Measurements from ENCODE around the gene BCL2A1.
"Not testable (repeated sequence)": the region's sequence is repeated elsewhere in the genome, so short reads cannot be mapped to it uniquely, and the experiment has no call there.

Gene BCL2A1

DNA sequence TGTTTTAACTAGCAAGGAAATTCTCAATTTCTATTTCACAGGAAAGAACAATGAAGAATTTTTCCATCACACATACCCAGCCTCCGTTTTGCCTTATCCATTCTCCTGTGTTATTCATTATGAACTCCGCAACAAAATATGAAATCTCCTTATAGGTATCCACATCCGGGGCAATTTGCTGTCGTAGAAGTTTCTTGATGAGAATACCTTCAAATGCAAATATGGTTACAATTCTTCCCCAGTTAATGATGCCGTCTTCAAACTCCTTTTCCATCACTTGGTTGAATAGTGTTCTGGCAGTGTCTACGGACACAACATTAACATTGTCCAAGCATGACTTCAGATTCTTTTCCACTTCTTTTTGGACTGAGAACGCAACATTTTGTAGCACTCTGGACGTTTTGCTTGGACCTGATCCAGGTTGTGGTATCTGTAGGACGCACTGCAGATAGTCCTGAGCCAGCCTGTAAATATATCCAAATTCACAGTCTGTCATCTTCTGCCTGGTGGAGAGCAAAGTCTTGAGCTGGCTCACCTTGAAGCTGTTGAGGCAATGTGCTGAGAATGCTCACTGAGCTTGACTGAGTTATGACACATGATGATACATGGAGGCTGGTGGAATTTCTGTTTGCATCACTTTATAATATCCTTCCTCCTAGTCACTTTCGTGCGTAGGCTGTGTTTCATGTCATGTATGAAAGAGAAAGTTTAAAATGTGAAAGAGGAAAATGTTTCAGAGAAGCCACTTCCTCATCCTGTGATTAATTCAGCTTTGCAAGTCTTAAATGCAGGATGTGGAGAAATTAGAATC, at the start of gene BCL2A1:
TSS of gene BCL2A1 (minus strand) at position 573 of the 811 bp plus-strand sequence. CDS start at position 496, 77 bp downstream.
- no peak within 1 kb of the TSS for H3K27ac Mint-ChIP-seq
- H3K27me3 Mint-ChIP-seq (ENCODE audit: low read depth, poor library complexity): peaks cover 11% of the 10 kb centered on the region
- H3K9me3 Mint-ChIP-seq: peaks cover 4% of the 10 kb centered on the region

DNA sequence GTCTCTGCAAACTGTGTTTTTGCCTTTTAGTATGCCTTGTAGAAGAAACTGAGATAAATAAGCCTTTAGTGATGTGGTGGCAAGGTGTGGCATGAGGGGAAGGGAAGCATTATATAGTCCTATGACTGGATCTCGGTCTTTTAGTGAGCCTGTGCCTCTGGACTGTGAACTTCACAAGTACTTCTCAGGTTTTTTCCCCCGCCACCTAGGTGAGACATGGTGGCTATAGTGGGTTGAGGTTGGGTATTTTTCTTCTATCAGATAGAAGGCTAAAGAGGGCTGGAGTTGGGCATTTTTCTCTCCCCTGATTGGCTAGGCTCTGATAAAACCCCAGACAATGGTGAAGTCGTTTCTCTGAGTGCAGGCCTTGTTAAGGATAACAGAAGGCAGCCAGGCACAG, 49.7 kb upstream of the BCL2A1 start:
- Mint-ChIP-seq H3K27me3 (ENCODE audit: low read depth, poor library complexity) (peaks cover 6% of the 10 kb centered on the region), H3K4me3 (no peak overlapping the region), H3K9me3 (peaks cover 19% of the 10 kb centered on the region), H3K4me1 (no peaks in the 10 kb centered on the region), H3K36me3 (ENCODE audit: low read depth) (no peaks in the 10 kb centered on the region), H3K27ac (no peak overlapping the region)
- no peak for DNase-seq
- TF ChIP-seq, protein P1, sequence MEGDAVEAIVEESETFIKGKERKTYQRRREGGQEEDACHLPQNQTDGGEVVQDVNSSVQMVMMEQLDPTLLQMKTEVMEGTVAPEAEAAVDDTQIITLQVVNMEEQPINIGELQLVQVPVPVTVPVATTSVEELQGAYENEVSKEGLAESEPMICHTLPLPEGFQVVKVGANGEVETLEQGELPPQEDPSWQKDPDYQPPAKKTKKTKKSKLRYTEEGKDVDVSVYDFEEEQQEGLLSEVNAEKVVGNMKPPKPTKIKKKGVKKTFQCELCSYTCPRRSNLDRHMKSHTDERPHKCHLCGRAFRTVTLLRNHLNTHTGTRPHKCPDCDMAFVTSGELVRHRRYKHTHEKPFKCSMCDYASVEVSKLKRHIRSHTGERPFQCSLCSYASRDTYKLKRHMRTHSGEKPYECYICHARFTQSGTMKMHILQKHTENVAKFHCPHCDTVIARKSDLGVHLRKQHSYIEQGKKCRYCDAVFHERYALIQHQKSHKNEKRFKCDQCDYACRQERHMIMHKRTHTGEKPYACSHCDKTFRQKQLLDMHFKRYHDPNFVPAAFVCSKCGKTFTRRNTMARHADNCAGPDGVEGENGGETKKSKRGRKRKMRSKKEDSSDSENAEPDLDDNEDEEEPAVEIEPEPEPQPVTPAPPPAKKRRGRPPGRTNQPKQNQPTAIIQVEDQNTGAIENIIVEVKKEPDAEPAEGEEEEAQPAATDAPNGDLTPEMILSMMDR (IDR thresholded peaks at IDR 0.05): no peak

More for the DNA sequence above, at the start of gene BCL2A1:
- TF ChIP-seq, protein P1 (IDR thresholded peaks at IDR 0.05): no peak
- DNase-seq: no peak
- no peaks in the 10 kb centered on the region for H3K36me3 Mint-ChIP-seq (ENCODE audit: low read depth)
- H3K4me1 Mint-ChIP-seq: no peaks in the 10 kb centered on the region
- no peak within 1 kb of the TSS for H3K4me3 Mint-ChIP-seq

DNA sequence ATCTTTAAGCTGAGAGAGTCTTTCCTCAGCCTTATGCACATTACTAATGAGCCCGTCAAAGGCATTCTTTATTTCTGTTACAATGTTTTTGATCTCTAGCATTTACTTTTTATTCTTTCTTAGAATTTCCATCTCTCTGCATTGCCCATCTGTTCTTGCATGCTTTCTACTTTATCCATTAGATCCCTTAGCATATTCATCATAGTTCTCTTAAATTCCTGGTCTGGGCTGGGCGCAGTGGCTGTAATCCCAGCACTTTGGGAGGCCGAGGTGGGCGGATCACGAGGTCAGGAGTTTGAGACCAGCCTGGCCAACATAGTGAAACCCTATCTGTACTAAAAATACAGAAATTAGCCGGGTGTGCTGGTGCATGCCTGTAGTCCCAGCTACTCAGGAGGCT, 49.2 kb upstream of the BCL2A1 start:
- H3K36me3 Mint-ChIP-seq (ENCODE audit: low read depth); H3K4me1 Mint-ChIP-seq; H3K27me3 Mint-ChIP-seq (ENCODE audit: low read depth, poor library complexity); H3K27ac Mint-ChIP-seq; DNase-seq; H3K4me3 Mint-ChIP-seq: not testable (repeated sequence)
- peaks cover 25% of the 10 kb centered on the region for H3K9me3 Mint-ChIP-seq

DNA sequence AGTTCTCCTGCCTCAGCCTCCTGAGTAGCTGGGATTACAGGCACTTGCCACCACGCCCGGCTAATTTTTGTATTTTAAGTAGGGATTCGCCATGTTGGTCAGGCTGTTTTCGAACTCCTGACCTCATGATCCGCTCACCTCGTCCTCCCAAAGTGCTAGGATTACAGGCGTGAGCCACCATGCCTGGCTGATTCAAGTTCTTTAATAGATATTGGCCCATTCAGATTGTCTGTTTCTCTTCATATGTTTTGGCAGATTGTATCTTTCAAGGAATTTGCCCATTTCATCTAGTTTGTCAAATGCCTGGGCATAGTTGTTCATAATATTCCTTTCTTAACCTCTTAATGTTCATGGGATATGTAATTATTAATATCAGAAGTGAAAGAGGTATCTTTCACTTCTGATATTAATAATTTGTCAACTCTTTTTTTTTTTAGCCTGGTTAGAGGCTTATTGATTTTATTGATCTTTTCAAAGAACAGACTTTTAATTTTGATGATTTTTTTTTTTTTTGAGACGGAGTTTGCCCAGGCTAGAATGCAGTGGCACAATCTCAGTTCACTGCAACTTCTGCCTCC, 48.3 kb upstream of the BCL2A1 start:
- Mint-ChIP-seq H3K4me1 (no peaks in the 10 kb centered on the region), H3K9me3 (peaks cover 34% of the 10 kb centered on the region), H3K27me3 (ENCODE audit: low read depth, poor library complexity) (peaks cover 6% of the 10 kb centered on the region), H3K36me3 (ENCODE audit: low read depth) (no peaks in the 10 kb centered on the region), H3K27ac (no peak overlapping the region), H3K4me3 (no peak overlapping the region)
- no peak for DNase-seq
- TF ChIP-seq, protein P1 (IDR thresholded peaks at IDR 0.05): no peak

DNA sequence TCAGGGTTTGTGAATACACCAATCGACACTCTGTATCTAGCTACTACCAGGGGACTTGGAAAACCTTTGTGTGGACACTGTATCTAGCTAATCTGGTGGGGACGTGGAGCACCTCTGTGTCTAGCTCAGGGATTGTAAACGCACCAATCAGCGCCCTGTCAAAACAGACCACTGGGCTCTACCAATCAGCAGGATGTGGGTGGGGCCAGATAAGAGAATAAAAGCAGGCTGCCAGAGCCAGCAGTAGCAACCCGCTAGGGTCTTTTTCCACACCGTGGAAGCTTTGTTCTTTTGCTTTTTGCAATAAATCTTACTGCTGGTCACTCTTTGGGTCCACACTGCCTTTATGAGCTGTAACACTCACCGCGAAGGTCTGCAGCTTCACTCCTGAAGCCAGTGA, 46.1 kb upstream of the BCL2A1 start:
- DNase-seq; H3K36me3 Mint-ChIP-seq (ENCODE audit: low read depth); H3K27ac Mint-ChIP-seq; H3K4me3 Mint-ChIP-seq; H3K27me3 Mint-ChIP-seq (ENCODE audit: low read depth, poor library complexity); H3K4me1 Mint-ChIP-seq: not testable (repeated sequence)
- H3K9me3 Mint-ChIP-seq: peaks cover 35% of the 10 kb centered on the region

DNA sequence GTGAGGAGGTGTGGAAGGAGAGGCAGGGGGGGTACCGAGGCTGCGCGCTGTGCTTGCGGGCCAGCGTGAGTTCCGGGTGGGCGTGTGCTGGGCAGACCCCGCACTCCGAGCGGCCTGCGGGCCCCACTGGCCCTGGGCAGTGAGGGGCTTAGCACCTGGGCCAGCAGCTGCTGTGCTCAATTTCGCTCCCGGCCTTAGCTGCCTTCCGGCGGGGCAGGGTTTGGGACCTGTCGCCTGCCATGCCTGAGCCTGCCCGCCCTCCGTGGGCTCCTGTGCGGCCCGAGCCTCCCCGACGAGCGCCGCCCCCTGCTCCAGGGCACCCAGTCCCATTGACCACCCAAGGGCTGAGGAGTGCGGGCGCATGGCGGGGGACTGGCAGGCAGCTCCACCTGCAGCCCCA, 45.5 kb upstream of the BCL2A1 start:
- H3K27ac Mint-ChIP-seq; H3K36me3 Mint-ChIP-seq (ENCODE audit: low read depth); H3K4me1 Mint-ChIP-seq; DNase-seq; H3K27me3 Mint-ChIP-seq (ENCODE audit: low read depth, poor library complexity); H3K4me3 Mint-ChIP-seq: not testable (repeated sequence)
- peaks cover 35% of the 10 kb centered on the region for H3K9me3 Mint-ChIP-seq

DNA sequence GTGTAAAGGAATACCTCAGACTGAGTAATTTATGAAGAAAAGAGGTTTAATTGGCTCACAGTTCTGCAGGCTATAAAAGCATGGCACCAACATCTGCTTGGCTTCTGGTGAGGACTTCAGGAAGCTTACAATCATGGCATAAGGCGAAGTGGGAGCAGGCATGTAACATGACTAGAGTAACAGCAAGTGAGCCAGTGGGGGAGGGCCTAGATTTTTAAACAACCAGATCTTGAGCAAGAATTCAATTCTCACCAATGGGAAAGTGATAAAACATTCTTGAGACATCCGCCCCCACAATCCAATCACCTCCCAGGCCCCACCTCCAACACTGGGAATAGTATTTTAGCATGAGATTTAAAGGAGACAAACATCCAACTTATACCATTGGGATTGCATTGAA, 44.2 kb upstream of the BCL2A1 start:
- H3K27me3 Mint-ChIP-seq (ENCODE audit: low read depth, poor library complexity): peaks cover 2% of the 10 kb centered on the region
- no peaks in the 10 kb centered on the region for H3K4me1 Mint-ChIP-seq
- TF ChIP-seq, protein P1 (IDR thresholded peaks at IDR 0.05): no peak
- no peak for DNase-seq
- no peak overlapping the region for H3K4me3 Mint-ChIP-seq
- H3K36me3 Mint-ChIP-seq (ENCODE audit: low read depth): no peaks in the 10 kb centered on the region
- no peak overlapping the region for H3K27ac Mint-ChIP-seq
- H3K9me3 Mint-ChIP-seq: peaks cover 31% of the 10 kb centered on the region

DNA sequence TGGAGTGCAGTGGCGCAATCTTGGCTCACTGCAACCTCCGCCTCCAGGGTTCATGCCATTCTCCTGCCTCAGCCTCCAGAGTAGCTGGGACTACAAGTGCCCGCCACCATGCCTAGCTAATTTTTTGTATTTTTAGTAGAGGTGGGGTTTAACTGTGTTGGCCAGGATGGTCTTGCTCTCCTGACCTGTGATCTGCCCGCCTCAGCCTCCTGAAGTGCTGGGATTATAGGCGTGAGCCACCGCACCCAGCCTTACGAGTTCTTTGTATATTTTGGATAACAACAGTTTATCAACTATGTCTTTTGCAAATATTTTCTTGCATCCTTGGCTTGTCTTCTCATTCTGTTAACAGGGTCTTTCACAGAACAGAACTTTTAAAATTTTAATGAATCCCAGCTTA, 43.2 kb upstream of the BCL2A1 start:
- not testable (repeated sequence) for H3K27ac Mint-ChIP-seq; H3K36me3 Mint-ChIP-seq (ENCODE audit: low read depth); H3K27me3 Mint-ChIP-seq (ENCODE audit: low read depth, poor library complexity); H3K4me3 Mint-ChIP-seq; DNase-seq; H3K4me1 Mint-ChIP-seq
- H3K9me3 Mint-ChIP-seq: peaks cover 29% of the 10 kb centered on the region
